ENCODE data around the gene C19orf25. TPM values are rescaled to one million over a fixed set of nuclear protein-coding genes. Genes with fewer than 3 reads are reported as not detected.

The C19orf25 gene
- total and polyA plus RNA-seq, 9 of the 15 experiments (the other 6 are each of a cell fraction or from before 2014, with no cell fraction given) = 0.79 to 96.0 (median 36.1) TPM

DNA sequence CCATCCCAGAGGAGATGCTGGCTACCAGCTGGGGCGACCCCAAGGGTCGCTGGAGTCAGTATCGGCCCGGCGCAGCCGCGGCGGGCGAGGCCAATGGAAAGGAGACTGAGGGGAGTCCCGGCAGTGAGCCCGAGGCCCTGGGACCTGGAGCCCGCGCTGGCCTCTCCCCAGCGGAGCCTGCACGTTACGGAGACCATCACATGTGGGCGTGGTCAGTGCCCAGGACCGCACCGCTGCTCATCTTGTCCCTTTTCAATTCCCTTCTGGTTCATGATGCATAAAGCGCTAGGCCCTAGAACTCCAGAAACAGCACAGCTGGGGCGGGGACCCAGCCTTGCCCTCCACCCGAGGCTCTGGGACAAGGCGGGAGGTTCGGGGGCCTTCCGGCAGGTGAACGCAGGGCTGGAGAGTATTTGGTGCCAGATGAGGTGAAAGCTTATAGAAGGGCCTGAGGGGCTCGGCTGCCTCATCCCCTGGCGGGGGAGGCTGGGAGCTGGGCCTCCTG is 8.0 kb downstream of the C19orf25 start (continued):
- TF ChIP-seq, protein P1, sequence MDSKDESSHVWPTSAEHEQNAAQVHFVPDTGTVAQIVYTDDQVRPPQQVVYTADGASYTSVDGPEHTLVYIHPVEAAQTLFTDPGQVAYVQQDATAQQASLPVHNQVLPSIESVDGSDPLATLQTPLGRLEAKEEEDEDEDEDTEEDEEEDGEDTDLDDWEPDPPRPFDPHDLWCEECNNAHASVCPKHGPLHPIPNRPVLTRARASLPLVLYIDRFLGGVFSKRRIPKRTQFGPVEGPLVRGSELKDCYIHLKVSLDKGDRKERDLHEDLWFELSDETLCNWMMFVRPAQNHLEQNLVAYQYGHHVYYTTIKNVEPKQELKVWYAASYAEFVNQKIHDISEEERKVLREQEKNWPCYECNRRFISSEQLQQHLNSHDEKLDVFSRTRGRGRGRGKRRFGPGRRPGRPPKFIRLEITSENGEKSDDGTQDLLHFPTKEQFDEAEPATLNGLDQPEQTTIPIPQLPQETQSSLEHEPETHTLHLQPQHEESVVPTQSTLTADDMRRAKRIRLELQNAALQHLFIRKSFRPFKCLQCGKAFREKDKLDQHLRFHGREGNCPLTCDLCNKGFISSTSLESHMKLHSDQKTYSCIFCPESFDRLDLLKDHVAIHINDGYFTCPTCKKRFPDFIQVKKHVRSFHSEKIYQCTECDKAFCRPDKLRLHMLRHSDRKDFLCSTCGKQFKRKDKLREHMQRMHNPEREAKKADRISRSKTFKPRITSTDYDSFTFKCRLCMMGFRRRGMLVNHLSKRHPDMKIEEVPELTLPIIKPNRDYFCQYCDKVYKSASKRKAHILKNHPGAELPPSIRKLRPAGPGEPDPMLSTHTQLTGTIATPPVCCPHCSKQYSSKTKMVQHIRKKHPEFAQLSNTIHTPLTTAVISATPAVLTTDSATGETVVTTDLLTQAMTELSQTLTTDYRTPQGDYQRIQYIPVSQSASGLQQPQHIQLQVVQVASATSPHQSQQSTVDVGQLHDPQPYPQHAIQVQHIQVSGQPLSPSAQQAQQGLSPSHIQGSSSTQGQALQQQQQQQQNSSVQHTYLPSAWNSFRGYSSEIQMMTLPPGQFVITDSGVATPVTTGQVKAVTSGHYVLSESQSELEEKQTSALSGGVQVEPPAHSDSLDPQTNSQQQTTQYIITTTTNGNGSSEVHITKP (IDR thresholded peaks at IDR 0.05; ENCODE audit: partially characterized antibody) = peak; percentile 85
- no peak for TF ChIP-seq ZBTB33 (CRISPR knock-in tag; IDR thresholded peaks at IDR 0.05)
- peak; percentile 50; the same call in 1 of the 2 replicates for TF ChIP-seq ZNF12 (CRISPR knock-in tag; IDR thresholded peaks at IDR 0.05)
- TF ChIP-seq NRF1 (conservative IDR thresholded peaks at IDR 0.05 in 1 of 2, IDR thresholded peaks at IDR 0.05 in 1 of 2) = 0 out of 4 replicates have a peak, but pooled peaks of 1 of the 2 experiments have one; percentile 29
- TF ChIP-seq ZNF699 (CRISPR knock-in tag; IDR thresholded peaks at IDR 0.05; ENCODE audit: insufficient replicate concordance) = no peak
- peak; percentile 38; the same call in 1 of the 2 replicates for TF ChIP-seq ZBTB7A (IDR thresholded peaks at IDR 0.05; ENCODE audit: borderline replicate concordance, control insufficient read depth, low read depth, low read length)
- no peak for TF ChIP-seq PHF8 (IDR thresholded peaks at IDR 0.05; ENCODE audit: borderline replicate concordance, low read length)
- no peak for TF ChIP-seq MBD1 (CRISPR knock-in tag; IDR thresholded peaks at IDR 0.05)
- TF ChIP-seq BRD9 (IDR thresholded peaks at IDR 0.05; ENCODE audit: low read depth, partially characterized antibody) = no peak
- TF ChIP-seq HNRNPL (IDR thresholded peaks at IDR 0.05; ENCODE audit: low read depth, low read length) = no peak
- no peak for TF ChIP-seq PATZ1 (CRISPR knock-in tag; IDR thresholded peaks at IDR 0.05; ENCODE audit: borderline replicate concordance)
- no peak for TF ChIP-seq SNRNP70 (optimal IDR thresholded peaks at IDR 0.05; ENCODE audit: low read depth, low read length)

All from K562 (cell line).